NT2/D1 (cell line): ENCODE results near the gene WNK2.

Experiments
- SUZ12 ChIP-seq: IDR thresholded peaks from 2 replicates; pipeline ENCODE4 v1.6.1; 2011; ENCODE audit not compliant: insufficient read length, insufficient read depth; ENCODE audit errors: extremely low read depth
- YY1 ChIP-seq: IDR thresholded peaks from 2 replicates; pipeline ENCODE4 v1.6.1; 2011; ENCODE audit not compliant: insufficient read length, insufficient read depth
- ZNF274 ChIP-seq: IDR thresholded peaks from 2 replicates; pipeline ENCODE4 v1.6.1; 2011; ENCODE audit warnings: mild to moderate bottlenecking, low read depth, low read length

- no peak for TF ChIP-seq ZNF274
- no peak for TF ChIP-seq SUZ12
- no peak for TF ChIP-seq YY1
Observed at GRCh38 chr9:93154293-93154903, 29.5 kb upstream of the WNK2 start.
